ENCODE measurements around the gene S100A8. TPM values are rescaled to one million over a fixed set of nuclear protein-coding genes. Genes with fewer than 3 reads are reported as not detected.
A peak's percentile ranks its signal among the peaks of the same experiment; 100 is the strongest.
"Not testable (repeated sequence)": the region's sequence is repeated elsewhere in the genome, so short reads cannot be mapped to it uniquely, and the experiment has no call there.

S100A8 gene
- total and polyA plus RNA-seq, 5 experiments from 2014 or later, result 1.0 to 12.4 (median 11.6) TPM; not detected in 2

- ATAC-seq, POLR2A ChIA-PET, DNase-seq: not testable (repeated sequence)
- H3K36me3 Mint-ChIP-seq, result peaks cover 3 to 19% (median 7%) of the 10 kb centered on the region in 3 donors
- peaks cover 10 to 22% (median 19%) of the 10 kb centered on the region in 4 donors for H3K4me1 Mint-ChIP-seq
- H3K27me3 Mint-ChIP-seq, result peaks cover 12 to 38% (median 20%) of the 10 kb centered on the region in 5 donors
- H3K4me3 Mint-ChIP-seq, result peak overlapping the region in 1 of 10 donors; percentile 3
- peaks cover 0 to 28% (median 11%) of the 10 kb centered on the region in 9 donors for H3K9me3 Mint-ChIP-seq
- peak overlapping the region in 1 of 10 donors; percentile 17 for H3K27ac Mint-ChIP-seq
Measured at GRCh38 chr1:153405825-153406599, 15.1 kb upstream of the S100A8 start.

- Mint-ChIP-seq H3K4me3 (no peak overlapping the region), H3K9me3 (peaks cover 0 to 24% (median 7%) of the 10 kb centered on the region in 9 donors), H3K27me3 (peaks cover 10 to 29% (median 15%) of the 10 kb centered on the region in 5 donors), H3K4me1 (peaks cover 10 to 22% (median 20%) of the 10 kb centered on the region in 4 donors), H3K27ac (no peak overlapping the region), H3K36me3 (peaks cover 3 to 18% (median 7%) of the 10 kb centered on the region in 3 donors)
- POLR2A ChIA-PET, result no interaction called here
- DNase-seq (peak; percentile 18 to 69 (median 41)), ATAC-seq (peak; percentile 57 to 59)
Measured at GRCh38 chr1:153404768-153405167, 13.9 kb upstream of the S100A8 start.

- Mint-ChIP-seq H3K4me1 (peaks cover 10 to 23% (median 20%) of the 10 kb centered on the region in 4 donors), H3K27me3 (peaks cover 7 to 23% (median 10%) of the 10 kb centered on the region in 5 donors)
Measured at GRCh38 chr1:153404086-153404635, 13.3 kb upstream of the S100A8 start.

GRCh38 chr1:153403421-153404085, 12.7 kb upstream of the S100A8 start:
- ATAC-seq (no peak), DNase-seq (no peak)
- H3K27ac Mint-ChIP-seq, result no peak overlapping the region
- H3K27me3 Mint-ChIP-seq, result peaks cover 6 to 23% (median 9%) of the 10 kb centered on the region in 5 donors
- H3K4me1 Mint-ChIP-seq, result peaks cover 10 to 23% (median 20%) of the 10 kb centered on the region in 4 donors
- peaks cover 0 to 20% (median 3%) of the 10 kb centered on the region in 9 donors for H3K9me3 Mint-ChIP-seq
- no peak overlapping the region for H3K4me3 Mint-ChIP-seq
- peaks cover 3 to 6% (median 3%) of the 10 kb centered on the region in 3 donors for H3K36me3 Mint-ChIP-seq
- POLR2A ChIA-PET, result no interaction called here

More at GRCh38 chr1:153404086-153404635, 13.3 kb upstream of the S100A8 start:
- ATAC-seq (no peak), DNase-seq (no peak)
- Mint-ChIP-seq H3K27ac (no peak overlapping the region), H3K36me3 (peaks cover 3 to 12% (median 4%) of the 10 kb centered on the region in 3 donors), H3K9me3 (peaks cover 0 to 21% (median 7%) of the 10 kb centered on the region in 9 donors), H3K4me3 (no peak overlapping the region)
- POLR2A ChIA-PET, result no interaction called here

- Mint-ChIP-seq H3K27me3 (peaks cover 1 to 19% (median 6%) of the 10 kb centered on the region in 5 donors), H3K4me1 (peaks cover 5 to 15% (median 11%) of the 10 kb centered on the region in 4 donors), H3K4me3 (no peak overlapping the region), H3K9me3 (peaks cover 0 to 10% (median 0%) of the 10 kb centered on the region in 9 donors), H3K27ac (peak overlapping the region in 1 of 10 donors; percentile 80), H3K36me3 (no peaks in the 10 kb centered on the region)
- DNase-seq, result no peak
- POLR2A ChIA-PET, result no interaction called here
- ATAC-seq, result no peak
Measured at GRCh38 chr1:153402226-153402625, 11.4 kb upstream of the S100A8 start.

- H3K27me3 Mint-ChIP-seq, result peaks cover 1 to 24% (median 7%) of the 10 kb centered on the region in 5 donors
- DNase-seq (no peak), ATAC-seq (no peak)
- no peak overlapping the region for H3K4me3 Mint-ChIP-seq
- no peak overlapping the region for H3K27ac Mint-ChIP-seq
- H3K4me1 Mint-ChIP-seq, result peaks cover 2 to 9% (median 4%) of the 10 kb centered on the region in 4 donors
- POLR2A ChIA-PET, result no interaction called here
- H3K9me3 Mint-ChIP-seq, result peaks cover 0 to 6% (median 0%) of the 10 kb centered on the region in 9 donors
- H3K36me3 Mint-ChIP-seq, result no peaks in the 10 kb centered on the region
Measured at GRCh38 chr1:153401461-153401860, 10.6 kb upstream of the S100A8 start.

GRCh38 chr1:153400244-153400643, 9.4 kb upstream of the S100A8 start:
- H3K27me3 Mint-ChIP-seq, result peaks cover 7 to 31% (median 15%) of the 10 kb centered on the region in 5 donors
- ATAC-seq (no peak), DNase-seq (no peak)
- peaks cover 0 to 6% (median 0%) of the 10 kb centered on the region in 4 donors for H3K4me1 Mint-ChIP-seq
- H3K36me3 Mint-ChIP-seq, result no peaks in the 10 kb centered on the region
- no peak overlapping the region for H3K4me3 Mint-ChIP-seq
- POLR2A ChIA-PET, result no interaction called here
- H3K9me3 Mint-ChIP-seq, result no peaks in the 10 kb centered on the region
- H3K27ac Mint-ChIP-seq, result no peak overlapping the region

- Mint-ChIP-seq H3K9me3 (no peaks in the 10 kb centered on the region), H3K4me1 (peaks cover 0 to 4% (median 0%) of the 10 kb centered on the region in 4 donors), H3K27ac (peak overlapping the region in 2 of 10 donors; percentile 12 to 35), H3K4me3 (no peak overlapping the region), H3K36me3 (no peaks in the 10 kb centered on the region), H3K27me3 (peaks cover 7 to 38% (median 18%) of the 10 kb centered on the region in 5 donors)
- POLR2A ChIA-PET, result no interaction called here
- no peak for DNase-seq
- no peak for ATAC-seq
Measured at GRCh38 chr1:153399401-153400055, 8.7 kb upstream of the S100A8 start.

GRCh38 chr1:153397924-153398651, 7.2 kb upstream of the S100A8 start:
- no peak overlapping the region for H3K27ac Mint-ChIP-seq
- no peaks in the 10 kb centered on the region for H3K9me3 Mint-ChIP-seq
- ATAC-seq (no peak), DNase-seq (no peak)
- POLR2A ChIA-PET, result no interaction called here
- H3K4me3 Mint-ChIP-seq, result no peak overlapping the region
- H3K27me3 Mint-ChIP-seq, result peaks cover 11 to 52% (median 24%) of the 10 kb centered on the region in 5 donors
- H3K36me3 Mint-ChIP-seq, result no peaks in the 10 kb centered on the region
- peaks cover 0 to 3% (median 0%) of the 10 kb centered on the region in 4 donors for H3K4me1 Mint-ChIP-seq

- peaks cover 0 to 3% (median 0%) of the 10 kb centered on the region in 4 donors for H3K4me1 Mint-ChIP-seq
- H3K9me3 Mint-ChIP-seq, result no peaks in the 10 kb centered on the region
- DNase-seq (no peak), ATAC-seq (no peak)
- H3K36me3 Mint-ChIP-seq, result no peaks in the 10 kb centered on the region
- H3K4me3 Mint-ChIP-seq, result no peak overlapping the region
- peak overlapping the region in 1 of 10 donors; percentile 33 for H3K27ac Mint-ChIP-seq
- peaks cover 11 to 57% (median 26%) of the 10 kb centered on the region in 5 donors for H3K27me3 Mint-ChIP-seq
- POLR2A ChIA-PET, result no interaction called here
Measured at GRCh38 chr1:153397051-153397923, 6.4 kb upstream of the S100A8 start.

- POLR2A ChIA-PET, result no interaction called here
- DNase-seq, result no peak
Measured at GRCh38 chr1:153396461-153396860, 5.6 kb upstream of the S100A8 start.

More at GRCh38 chr1:153396461-153396860, 5.6 kb upstream of the S100A8 start:
- H3K9me3 Mint-ChIP-seq, result no peaks in the 10 kb centered on the region
- no peak overlapping the region for H3K4me3 Mint-ChIP-seq
- H3K36me3 Mint-ChIP-seq, result no peaks in the 10 kb centered on the region
- ATAC-seq, result no peak
- peaks cover 11 to 58% (median 28%) of the 10 kb centered on the region in 5 donors for H3K27me3 Mint-ChIP-seq
- H3K4me1 Mint-ChIP-seq, result peaks cover 0 to 3% (median 0%) of the 10 kb centered on the region in 4 donors
- peak overlapping the region in 1 of 10 donors; percentile 33 for H3K27ac Mint-ChIP-seq
